ENCODE data around the gene EML2. TPM values are rescaled to one million over a fixed set of nuclear protein-coding genes. Genes with fewer than 3 reads are reported as not detected.
A peak's percentile ranks its signal among the peaks of the same experiment; 100 is the strongest.

EML2 gene
- total and polyA plus RNA-seq, 2 of the 8 experiments (the other 6 are each of a cell fraction or from before 2014, with no cell fraction given): 28.8 to 29.4 TPM

DNA sequence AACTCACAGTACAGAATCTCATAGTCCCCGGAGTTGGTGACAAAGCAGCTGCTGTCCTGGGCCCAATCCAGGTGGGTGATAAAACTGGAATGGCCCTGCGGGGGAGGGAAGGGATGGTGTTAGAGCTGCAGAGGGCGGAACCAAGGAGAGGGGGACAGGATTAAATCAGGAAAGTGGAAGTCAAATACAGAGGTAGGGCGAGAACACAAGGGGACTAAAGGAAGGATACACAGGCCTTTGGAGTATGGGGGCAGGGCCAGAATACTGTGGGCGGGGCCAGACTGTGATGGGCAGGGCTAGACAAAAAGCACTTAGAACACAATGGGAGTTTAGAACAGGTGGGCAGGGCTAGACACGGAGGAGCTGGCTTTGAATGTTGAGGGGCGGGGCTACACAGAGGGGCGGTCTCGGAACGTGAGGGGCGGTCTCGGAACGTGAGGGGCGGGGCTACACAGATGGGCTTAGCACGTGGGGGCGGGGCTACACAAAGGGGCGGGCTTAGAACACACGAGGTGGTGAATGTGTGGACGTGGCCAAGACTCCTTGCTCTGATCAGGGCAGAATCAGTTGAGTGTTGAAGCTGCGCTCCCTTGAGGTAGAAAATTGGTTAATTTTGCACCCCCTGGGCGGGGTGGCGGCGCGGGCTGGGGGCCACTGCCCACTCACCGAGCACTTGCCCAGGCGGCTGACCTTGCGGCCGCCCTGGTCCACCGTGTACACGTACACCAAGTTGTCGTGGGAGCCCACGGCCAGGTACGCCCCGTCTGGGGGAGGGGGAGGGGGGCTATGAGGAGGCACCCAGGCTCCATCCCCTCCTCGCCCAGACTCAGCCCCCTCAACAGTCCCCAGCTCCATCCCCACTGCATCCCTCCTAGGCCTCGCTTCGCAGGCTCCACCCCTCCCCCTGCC is 23.1 kb downstream of the EML2 start (continued):
- TF ChIP-seq, protein P1, sequence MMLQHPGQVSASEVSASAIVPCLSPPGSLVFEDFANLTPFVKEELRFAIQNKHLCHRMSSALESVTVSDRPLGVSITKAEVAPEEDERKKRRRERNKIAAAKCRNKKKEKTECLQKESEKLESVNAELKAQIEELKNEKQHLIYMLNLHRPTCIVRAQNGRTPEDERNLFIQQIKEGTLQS (IDR thresholded peaks at IDR 0.05; ENCODE audit: insufficient read depth, low read depth, low read length): no peak
- no peak for TF ChIP-seq EP300 (IDR thresholded peaks at IDR 0.05; ENCODE audit: borderline replicate concordance in 1 of 2, low read depth in 2 of 2, low read length in 2 of 2)
- no peak for TF ChIP-seq BCL11A (IDR thresholded peaks at IDR 0.05; ENCODE audit: low read depth in 2 of 2, low read length in 2 of 2)
- TF ChIP-seq, protein P2, sequence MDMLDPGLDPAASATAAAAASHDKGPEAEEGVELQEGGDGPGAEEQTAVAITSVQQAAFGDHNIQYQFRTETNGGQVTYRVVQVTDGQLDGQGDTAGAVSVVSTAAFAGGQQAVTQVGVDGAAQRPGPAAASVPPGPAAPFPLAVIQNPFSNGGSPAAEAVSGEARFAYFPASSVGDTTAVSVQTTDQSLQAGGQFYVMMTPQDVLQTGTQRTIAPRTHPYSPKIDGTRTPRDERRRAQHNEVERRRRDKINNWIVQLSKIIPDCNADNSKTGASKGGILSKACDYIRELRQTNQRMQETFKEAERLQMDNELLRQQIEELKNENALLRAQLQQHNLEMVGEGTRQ (IDR thresholded peaks at IDR 0.05; ENCODE audit: low read length): no peak
- TF ChIP-seq SUZ12 (IDR thresholded peaks at IDR 0.05; ENCODE audit: low read length): no peak
- TF ChIP-seq SRF (IDR thresholded peaks at IDR 0.05; ENCODE audit: low read depth, low read length): no peak
- TF ChIP-seq SIN3A (conservative IDR thresholded peaks at IDR 0.05 in 1 of 2, IDR thresholded peaks at IDR 0.05 in 1 of 2; ENCODE audit: low read depth in 1 of 2, low read length in 2 of 2): peak in 1 of 2 experiments; percentile 62; a peak in 3 of 4 replicates
- no peak for TF ChIP-seq TCF12 (IDR thresholded peaks at IDR 0.05; ENCODE audit: low read depth, low read length)
- TF ChIP-seq MAX (IDR thresholded peaks at IDR 0.05): peak; percentile 38
- peak; percentile 64 for TF ChIP-seq PHF8 (conservative IDR thresholded peaks at IDR 0.05; ENCODE audit: low read depth, low read length)
- TF ChIP-seq GTF2F1 (IDR thresholded peaks at IDR 0.05; ENCODE audit: borderline replicate concordance, low read depth, low read length): no peak
- no peak for TF ChIP-seq FOSL1 (IDR thresholded peaks at IDR 0.05; ENCODE audit: insufficient read depth, low read depth, low read length)
- TF ChIP-seq SAP30 (IDR thresholded peaks at IDR 0.05; ENCODE audit: insufficient read depth, insufficient replicate concordance, low read length): no peak
- TF ChIP-seq HDAC2 (IDR thresholded peaks at IDR 0.05; ENCODE audit: borderline replicate concordance in 1 of 2, low read depth in 2 of 2, low read length in 2 of 2): no peak; a peak in 1 of 4 replicates
- TF ChIP-seq CHD2 (IDR thresholded peaks at IDR 0.05; ENCODE audit: low read length): 0 out of 2 replicates have a peak, but pooled peaks have one; percentile 36
- peak; percentile 4; the same call in 1 of the 2 replicates for TF ChIP-seq TEAD4 (IDR thresholded peaks at IDR 0.05; ENCODE audit: low read depth, low read length)
- no peak for TF ChIP-seq RXRA (IDR thresholded peaks at IDR 0.05; ENCODE audit: insufficient read depth, low read depth, low read length)
- peak; percentile 76; the same call in 1 of the 2 replicates for TF ChIP-seq GABPA (IDR thresholded peaks at IDR 0.05; ENCODE audit: borderline replicate concordance, insufficient read depth, low read length)
- TF ChIP-seq CTBP2 (IDR thresholded peaks at IDR 0.05; ENCODE audit: borderline replicate concordance, insufficient read depth, insufficient read length, low read length): no peak

All from H1 (cell line).